GM19438 (cell line): ENCODE results near the gene FAM110D.

Source experiments
- ATAC-seq: cut with Tn5 transposase; IDR thresholded peaks from one replicate; pipeline ENCODE4 v1.9.1; 2021; ENCODE audit warnings: low read depth; ENCODE audit not compliant: unreplicated experiment

The FAM110D gene

GRCh38 chr1:26158908-26159742 is at the start of gene FAM110D:
Gene FAM110D (plus strand): TSS chr1:26159079. CDS start chr1:26161292, 2,213 bp downstream.
- no peak for ATAC-seq

DNA sequence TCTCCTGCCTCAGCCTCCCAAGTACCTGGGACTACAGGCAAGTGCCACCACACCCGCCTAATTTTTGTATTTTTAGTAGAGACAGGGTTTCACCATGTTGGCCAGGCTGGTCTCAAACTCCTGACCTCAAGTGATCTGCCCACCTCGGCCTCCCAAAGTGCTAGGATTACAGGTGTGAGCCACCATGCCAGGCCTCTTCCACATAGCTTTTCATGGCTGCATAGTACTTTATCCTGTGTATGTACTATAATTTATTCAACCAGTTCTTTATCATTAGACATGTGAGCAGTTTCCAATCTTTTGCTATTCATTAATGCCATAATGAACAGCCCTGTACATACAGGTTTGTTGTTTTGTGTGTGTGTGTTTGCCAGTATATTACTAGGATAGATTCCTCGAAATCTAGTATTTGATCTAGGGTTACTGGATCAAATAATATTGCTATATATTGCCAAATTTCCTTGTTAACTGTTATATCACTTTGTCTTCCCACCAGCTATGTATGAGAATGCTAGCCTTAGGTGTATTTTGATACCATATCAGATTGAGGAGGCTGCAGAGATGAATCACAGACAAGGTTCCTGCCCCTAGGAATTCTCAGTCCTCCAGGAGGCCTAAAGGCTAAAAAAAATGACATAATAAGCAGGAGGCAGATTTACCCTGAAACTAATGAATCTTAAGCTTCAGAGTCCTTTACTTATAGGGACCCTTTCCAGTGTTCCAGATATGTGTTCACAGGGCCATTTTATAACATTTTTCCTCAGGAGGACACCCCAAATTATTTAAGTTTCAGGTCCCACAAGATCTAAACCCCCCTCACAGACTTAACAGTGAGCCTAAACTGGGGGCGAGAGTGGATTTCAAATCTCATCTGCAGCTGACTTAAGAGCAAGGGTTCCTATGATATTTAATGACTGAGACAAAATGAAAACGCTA is 49.4 kb upstream of the FAM110D start:
- no peak for ATAC-seq

GRCh38 chr1:26110731-26111529 is 47.9 kb upstream of the FAM110D start:
- peak; percentile 39 for ATAC-seq

- peak; percentile 65 for ATAC-seq
Measured at GRCh38 chr1:26111530-26112406, 47.1 kb upstream of the FAM110D start, which contains the start of gene PDIK1L. Gene PDIK1L (plus strand): TSS chr1:26111824. CDS start chr1:26114309, 2,485 bp downstream.

DNA sequence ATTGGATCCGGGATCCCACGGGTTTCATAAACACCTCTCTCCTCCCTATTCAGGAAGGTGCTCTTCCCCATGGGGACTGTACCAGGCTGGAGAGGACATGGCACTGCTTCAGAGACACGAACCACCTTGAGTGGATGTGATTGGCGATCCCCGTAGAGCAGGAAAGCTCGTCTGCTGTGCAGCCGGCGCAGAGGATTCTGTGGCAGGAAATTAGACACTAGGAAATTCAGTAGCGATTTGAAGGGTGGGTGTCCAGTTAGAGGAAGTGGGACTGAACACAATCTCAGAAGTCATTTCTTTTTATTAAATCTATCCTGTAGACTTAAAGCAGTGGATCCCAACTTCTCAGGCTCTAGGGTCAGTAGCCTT is 46.5 kb upstream of the FAM110D start:
- ATAC-seq, result peak; percentile 10

DNA sequence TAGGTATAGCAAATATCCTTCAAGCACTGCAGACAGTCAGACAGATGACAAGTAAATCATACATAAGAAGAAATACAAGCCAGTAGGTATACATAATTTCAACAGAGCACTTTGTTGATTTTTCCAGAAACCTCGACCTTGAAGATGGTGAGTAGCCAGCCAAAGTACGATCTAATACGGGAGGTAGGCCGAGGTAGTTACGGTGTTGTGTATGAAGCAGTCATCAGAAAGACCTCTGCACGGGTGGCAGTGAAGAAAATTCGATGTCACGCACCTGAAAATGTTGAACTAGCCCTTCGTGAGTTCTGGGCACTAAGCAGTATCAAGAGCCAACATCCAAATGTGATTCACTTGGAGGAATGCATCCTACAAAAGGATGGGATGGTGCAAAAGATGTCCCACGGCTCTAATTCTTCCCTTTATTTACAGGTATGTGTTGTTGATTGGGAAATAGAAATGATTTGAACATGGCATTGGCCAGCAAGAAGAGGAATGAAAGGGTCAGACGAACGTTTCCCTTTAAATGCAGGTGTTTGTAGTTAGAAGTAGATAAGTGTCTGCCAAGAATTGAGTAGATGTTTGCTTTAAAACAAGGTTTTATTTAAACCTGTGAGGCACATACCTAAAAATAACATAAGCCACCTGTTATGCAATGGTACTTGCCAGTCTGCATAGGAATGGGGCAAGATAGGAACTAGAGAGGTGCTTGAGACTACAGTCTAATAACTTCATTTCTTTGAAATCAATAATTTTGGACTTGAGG is 44.5 kb upstream of the FAM110D start:
- ATAC-seq, result no peak

DNA sequence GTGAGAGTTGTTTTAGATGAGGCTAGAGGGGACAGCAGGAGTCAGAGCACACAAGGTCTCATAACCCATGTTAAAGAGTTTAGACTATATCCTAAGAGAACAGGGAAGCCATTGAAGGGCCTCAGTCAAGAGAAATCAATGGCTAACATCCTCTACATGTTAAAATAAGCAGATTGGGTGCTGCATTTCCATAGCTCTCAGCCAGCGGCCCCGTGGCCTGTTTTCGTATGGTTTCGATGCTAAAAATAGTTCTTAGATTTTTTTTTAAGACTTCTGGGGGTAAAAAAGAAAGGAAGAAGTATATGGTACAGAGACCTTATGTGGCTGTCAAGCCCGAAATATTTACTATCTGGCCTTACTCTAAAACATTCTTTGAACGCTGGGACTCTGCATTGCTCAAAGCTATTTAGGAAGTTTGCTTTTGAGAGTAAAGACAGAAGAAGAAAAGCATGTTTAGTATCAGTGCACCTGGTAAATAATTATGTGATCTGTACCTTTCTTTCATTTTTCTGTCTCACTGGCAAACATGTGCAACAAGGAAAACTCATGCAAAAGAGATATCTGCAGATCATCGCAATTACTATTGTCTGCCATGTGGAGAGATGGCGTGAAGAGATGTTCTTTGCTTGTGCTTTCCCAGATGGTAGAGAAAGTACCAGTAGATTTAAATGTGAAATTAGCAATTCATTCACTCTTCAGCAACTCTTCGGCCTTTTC is 38.8 kb upstream of the FAM110D start:
- no peak for ATAC-seq

DNA sequence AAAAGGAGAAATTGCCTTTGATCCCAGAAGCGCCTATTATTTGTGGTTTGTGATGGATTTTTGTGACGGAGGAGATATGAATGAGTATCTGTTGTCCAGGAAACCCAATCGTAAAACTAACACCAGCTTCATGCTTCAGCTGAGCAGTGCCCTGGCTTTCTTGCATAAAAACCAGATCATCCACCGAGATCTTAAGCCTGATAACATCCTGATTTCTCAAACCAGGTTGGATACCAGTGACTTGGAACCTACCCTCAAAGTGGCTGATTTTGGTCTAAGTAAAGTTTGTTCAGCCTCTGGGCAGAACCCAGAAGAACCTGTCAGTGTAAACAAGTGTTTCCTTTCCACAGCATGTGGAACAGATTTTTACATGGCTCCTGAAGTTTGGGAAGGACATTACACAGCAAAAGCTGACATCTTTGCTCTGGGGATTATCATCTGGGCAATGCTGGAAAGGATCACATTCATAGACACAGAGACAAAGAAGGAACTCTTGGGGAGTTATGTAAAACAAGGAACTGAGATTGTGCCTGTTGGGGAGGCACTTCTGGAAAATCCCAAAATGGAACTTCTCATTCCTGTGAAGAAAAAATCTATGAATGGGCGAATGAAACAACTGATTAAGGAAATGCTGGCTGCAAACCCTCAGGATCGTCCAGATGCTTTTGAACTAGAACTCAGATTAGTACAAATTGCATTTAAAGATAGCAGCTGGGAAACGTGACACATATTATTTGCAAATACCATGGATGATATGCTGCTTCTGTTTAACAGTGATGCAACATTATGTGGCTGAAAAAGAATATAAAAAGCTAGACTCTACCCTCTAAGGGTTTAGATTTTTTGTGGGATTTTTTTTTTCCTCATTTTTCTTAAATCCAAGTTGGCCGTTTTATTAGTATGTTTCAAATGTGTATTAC is 36.8 kb upstream of the FAM110D start:
- no peak for ATAC-seq

DNA sequence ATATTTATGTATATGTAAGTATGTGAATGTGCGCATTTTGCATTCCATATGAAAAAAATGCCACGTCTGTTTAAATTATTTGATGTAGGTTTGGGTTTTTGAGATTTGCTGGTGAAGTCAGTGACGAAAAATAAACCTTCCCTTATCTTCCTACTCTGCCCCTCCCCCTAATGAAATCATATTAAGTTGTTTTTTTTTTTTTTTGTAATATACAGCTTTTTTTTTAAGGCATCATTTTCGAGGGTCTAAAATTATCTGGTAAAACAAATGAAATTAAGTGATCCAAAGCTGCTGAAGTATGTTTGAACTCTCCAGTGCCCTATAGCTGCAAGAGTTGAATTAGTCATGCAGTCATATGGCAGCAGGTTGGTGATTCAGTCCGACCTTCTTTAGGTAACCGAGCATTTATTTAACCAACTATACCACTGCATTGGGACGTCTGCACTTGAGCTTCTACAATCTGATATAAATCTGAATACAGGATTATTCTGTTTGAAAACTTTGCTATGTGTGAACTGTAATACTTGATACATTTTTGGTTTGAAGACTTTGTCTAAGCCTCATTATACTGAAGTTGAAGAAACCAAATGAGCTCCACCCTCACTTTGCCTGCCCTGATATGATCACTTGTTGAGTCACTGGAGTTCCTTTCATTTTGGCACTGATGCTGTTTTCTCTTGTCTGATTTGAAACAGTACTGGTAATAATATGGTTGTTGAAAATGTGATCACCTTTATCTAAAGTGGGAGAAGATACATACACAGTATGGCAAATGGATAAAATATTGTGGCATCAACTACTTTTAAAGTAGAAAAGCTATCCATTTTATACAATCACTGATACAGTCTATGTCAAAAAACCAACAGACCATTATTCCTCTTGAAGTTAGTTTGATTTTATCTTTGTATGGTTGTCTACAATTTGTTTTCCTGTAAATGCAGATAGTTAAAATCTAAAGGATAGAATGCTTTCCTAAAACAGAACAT is 35.6 kb upstream of the FAM110D start:
- no peak for ATAC-seq

DNA sequence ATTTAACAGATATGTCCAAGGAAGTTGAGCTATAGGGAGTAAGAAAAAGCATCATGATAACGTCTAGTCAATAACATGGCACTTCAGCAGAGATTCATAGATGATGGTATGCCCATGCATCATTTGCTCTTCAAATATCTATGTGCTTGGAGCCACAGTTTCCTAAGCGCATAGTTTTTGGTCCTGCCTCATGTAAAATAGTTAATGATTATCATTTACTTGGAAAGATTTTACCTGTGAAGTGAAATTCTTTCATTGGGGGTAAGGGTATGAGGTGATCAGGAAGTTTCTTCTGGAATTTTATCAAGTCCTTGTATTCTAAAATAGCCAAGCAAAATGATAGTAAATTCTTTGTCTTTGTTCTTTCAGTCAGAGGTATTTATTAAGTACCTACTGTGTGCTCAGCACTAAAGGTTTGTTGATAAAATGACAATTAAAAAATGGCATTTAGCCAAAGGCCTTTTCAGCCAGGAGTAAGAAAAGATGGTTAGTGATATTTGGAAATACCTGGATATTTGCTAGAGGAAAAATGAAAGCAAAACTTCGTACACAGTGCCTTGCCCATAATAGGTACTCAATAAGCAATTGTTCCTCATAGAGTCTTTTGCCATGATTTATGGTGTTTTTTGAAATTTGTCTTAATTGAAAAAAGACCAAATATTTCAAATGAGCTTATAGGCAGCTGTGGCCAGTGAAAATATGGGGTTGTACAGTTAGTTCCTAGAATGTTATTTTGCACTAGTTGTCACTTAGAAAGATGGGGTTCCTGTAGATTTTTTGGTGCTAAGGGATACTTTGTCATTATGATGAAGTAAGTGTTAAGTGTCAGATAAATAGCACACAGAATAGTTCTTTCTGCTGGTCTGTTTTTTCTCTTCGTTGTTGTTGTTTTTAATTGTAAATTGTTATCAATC is 34.2 kb upstream of the FAM110D start:
- ATAC-seq, result no peak

GRCh38 chr1:26125382-26125781 is 33.5 kb upstream of the FAM110D start:
- no peak for ATAC-seq

GRCh38 chr1:26125946-26126320 is 32.9 kb upstream of the FAM110D start:
- no peak for ATAC-seq

- ATAC-seq, result no peak
Measured at GRCh38 chr1:26126321-26127084, 32.4 kb upstream of the FAM110D start.
